ENCODE results near the gene RANBP10.

RANBP10 gene

DNA sequence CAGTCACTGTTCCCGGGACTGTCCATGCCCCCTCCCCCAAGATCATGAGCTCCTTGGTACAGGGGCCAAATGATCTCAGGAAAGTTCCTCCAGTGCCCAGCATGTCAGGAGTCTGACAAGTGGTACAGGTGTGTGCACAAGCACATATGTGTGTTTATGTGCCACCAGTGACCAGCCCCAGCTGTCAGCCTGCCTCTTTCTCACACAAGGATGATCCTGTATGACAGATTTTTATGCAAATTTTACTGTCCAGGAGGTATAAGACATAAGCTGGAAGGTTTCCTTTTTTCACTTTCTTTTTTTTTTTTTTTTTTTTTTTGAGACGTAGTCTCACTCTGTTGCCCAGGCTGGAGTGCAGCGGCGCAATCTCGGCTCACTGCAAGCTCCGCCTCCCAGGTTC is 55.9 kb downstream of the RANBP10 start:
- no peak overlapping the region for H3K27ac ChIP-seq (ENCODE audit: low read length)
- no peak overlapping the region for H3K4me3 ChIP-seq (ENCODE audit: low read depth in 1 of 2, low read length in 2 of 2)
- no peaks in the 10 kb centered on the region for H3K27me3 ChIP-seq (ENCODE audit: insufficient read depth, low read length, poor library complexity)
- no peak overlapping the region for H3K9ac ChIP-seq (ENCODE audit: low read depth, low read length)
- TF ChIP-seq, protein P1, sequence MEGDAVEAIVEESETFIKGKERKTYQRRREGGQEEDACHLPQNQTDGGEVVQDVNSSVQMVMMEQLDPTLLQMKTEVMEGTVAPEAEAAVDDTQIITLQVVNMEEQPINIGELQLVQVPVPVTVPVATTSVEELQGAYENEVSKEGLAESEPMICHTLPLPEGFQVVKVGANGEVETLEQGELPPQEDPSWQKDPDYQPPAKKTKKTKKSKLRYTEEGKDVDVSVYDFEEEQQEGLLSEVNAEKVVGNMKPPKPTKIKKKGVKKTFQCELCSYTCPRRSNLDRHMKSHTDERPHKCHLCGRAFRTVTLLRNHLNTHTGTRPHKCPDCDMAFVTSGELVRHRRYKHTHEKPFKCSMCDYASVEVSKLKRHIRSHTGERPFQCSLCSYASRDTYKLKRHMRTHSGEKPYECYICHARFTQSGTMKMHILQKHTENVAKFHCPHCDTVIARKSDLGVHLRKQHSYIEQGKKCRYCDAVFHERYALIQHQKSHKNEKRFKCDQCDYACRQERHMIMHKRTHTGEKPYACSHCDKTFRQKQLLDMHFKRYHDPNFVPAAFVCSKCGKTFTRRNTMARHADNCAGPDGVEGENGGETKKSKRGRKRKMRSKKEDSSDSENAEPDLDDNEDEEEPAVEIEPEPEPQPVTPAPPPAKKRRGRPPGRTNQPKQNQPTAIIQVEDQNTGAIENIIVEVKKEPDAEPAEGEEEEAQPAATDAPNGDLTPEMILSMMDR (IDR thresholded peaks at IDR 0.05; ENCODE audit: borderline replicate concordance, extremely low read depth, low read length, poor library complexity, severe bottlenecking), result no peak
- no peak for TF ChIP-seq EZH2 (IDR thresholded peaks at IDR 0.05; ENCODE audit: borderline replicate concordance, low read depth, low read length, severe bottlenecking)
- H4K20me1 ChIP-seq (ENCODE audit: insufficient read depth, low read length), result peaks cover 4% of the 10 kb centered on the region; the same call in 1 of the 2 replicates
- H3K36me3 ChIP-seq (ENCODE audit: insufficient read depth, low read length), result peaks cover 2% of the 10 kb centered on the region; the same call in 1 of the 2 replicates
- H3K9me3 ChIP-seq (ENCODE audit: insufficient read depth, low read length, severe bottlenecking), result no peaks in the 10 kb centered on the region
- H3K4me1 ChIP-seq (ENCODE audit: insufficient read depth, low read length), result no peaks in the 10 kb centered on the region
- H3K79me2 ChIP-seq (ENCODE audit: insufficient read depth, low read length), result no peaks in the 10 kb centered on the region
- DNase-seq, result no peak
- H2AFZ ChIP-seq (ENCODE audit: low read depth, low read length), result no peak overlapping the region
- H3K4me2 ChIP-seq (ENCODE audit: insufficient read depth, low read length), result no peak overlapping the region
- ATAC-seq (ENCODE audit: insufficient read depth, low read depth), result no peak

DNA sequence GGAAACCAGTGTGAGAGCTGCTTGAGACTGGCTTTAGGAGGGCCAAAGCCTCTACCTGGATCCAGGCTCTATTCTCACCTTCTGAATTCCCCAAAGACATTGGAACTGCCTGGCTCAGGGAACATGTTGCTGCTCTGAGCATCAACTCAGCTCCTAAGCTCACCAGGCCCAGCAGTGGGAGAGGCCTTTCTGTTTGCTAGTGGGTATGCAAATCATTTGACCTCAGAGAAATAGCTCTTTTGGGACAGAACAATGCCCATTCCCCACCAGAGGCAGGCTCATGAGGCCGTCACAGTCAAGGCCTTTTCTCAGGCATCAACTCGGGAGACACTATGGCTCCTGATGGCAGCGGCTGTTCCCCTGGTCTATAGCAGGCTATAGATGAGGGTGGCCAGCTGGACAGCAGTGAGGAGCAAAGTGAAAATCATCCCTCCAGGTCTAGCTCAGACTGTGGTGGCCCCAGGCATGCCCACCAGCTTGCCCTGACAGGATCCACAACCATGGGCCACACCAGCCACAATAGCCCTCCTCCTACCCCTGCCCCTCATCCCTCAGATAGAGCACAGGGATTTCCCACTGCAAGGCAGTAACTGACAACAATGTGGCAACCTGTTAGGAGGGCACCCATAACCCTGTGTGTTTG is 56.8 kb downstream of the RANBP10 start:
- H3K36me3 ChIP-seq (ENCODE audit: insufficient read depth, low read length), result peaks cover under 1% of the 10 kb centered on the region; the same call in 1 of the 2 replicates
- DNase-seq, result no peak
- peaks cover 4% of the 10 kb centered on the region; the same call in 1 of the 2 replicates for H4K20me1 ChIP-seq (ENCODE audit: insufficient read depth, low read length)
- no peaks in the 10 kb centered on the region for H3K79me2 ChIP-seq (ENCODE audit: insufficient read depth, low read length)
- no peaks in the 10 kb centered on the region for H3K4me1 ChIP-seq (ENCODE audit: insufficient read depth, low read length)
- H3K4me3 ChIP-seq (ENCODE audit: low read depth in 1 of 2, low read length in 2 of 2), result no peak overlapping the region
- no peak overlapping the region for H3K4me2 ChIP-seq (ENCODE audit: insufficient read depth, low read length)
- no peak overlapping the region for H2AFZ ChIP-seq (ENCODE audit: low read depth, low read length)
- H3K9me3 ChIP-seq (ENCODE audit: insufficient read depth, low read length, severe bottlenecking), result no peaks in the 10 kb centered on the region
- H3K9ac ChIP-seq (ENCODE audit: low read depth, low read length), result no peak overlapping the region
- ATAC-seq (ENCODE audit: insufficient read depth, low read depth), result no peak
- no peak overlapping the region for H3K27ac ChIP-seq (ENCODE audit: low read length)
- H3K27me3 ChIP-seq (ENCODE audit: insufficient read depth, low read length, poor library complexity), result no peaks in the 10 kb centered on the region
- TF ChIP-seq, protein P1 (IDR thresholded peaks at IDR 0.05; ENCODE audit: borderline replicate concordance, extremely low read depth, low read length, poor library complexity, severe bottlenecking), result no peak
- TF ChIP-seq EZH2 (IDR thresholded peaks at IDR 0.05; ENCODE audit: borderline replicate concordance, low read depth, low read length, severe bottlenecking), result no peak

DNA sequence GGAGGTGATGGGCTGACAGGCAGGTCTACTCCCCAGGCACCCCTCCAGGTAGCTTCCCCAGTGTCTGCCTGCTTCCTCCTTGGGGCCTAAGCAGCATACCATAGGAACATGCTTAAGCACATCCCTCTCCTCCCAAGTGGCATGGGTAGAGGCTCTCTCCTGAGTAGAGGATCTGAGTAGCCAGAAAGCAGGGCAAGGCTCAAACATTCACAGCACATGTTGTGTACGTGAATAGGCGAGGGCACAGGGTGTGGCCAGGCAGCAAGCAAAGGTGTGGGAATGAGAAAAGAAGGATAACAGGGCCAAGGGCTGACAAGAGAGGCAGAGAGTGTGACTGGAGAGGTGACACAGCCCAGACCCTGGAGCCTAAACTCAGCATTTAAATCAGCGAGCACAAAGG is 57.5 kb downstream of the RANBP10 start:
- Histone ChIP-seq H3K9ac (ENCODE audit: low read depth, low read length) (no peak overlapping the region), H2AFZ (ENCODE audit: low read depth, low read length) (no peak overlapping the region), H3K4me2 (ENCODE audit: insufficient read depth, low read length) (no peak overlapping the region), H3K36me3 (ENCODE audit: insufficient read depth, low read length) (peaks cover 7% of the 10 kb centered on the region), H3K27me3 (ENCODE audit: insufficient read depth, low read length, poor library complexity) (no peaks in the 10 kb centered on the region), H3K27ac (ENCODE audit: low read length) (no peak overlapping the region), H3K79me2 (ENCODE audit: insufficient read depth, low read length) (no peaks in the 10 kb centered on the region), H4K20me1 (ENCODE audit: insufficient read depth, low read length) (peaks cover 4% of the 10 kb centered on the region; the same call in 1 of the 2 replicates), H3K4me3 (ENCODE audit: low read depth in 1 of 2, low read length in 2 of 2) (no peak overlapping the region), H3K9me3 (ENCODE audit: insufficient read depth, low read length, severe bottlenecking) (no peaks in the 10 kb centered on the region), H3K4me1 (ENCODE audit: insufficient read depth, low read length) (no peaks in the 10 kb centered on the region)
- ATAC-seq (ENCODE audit: insufficient read depth, low read depth) (no peak), DNase-seq (no peak)
- no peak for TF ChIP-seq EZH2 (IDR thresholded peaks at IDR 0.05; ENCODE audit: borderline replicate concordance, low read depth, low read length, severe bottlenecking)
- TF ChIP-seq, protein P1 (IDR thresholded peaks at IDR 0.05; ENCODE audit: borderline replicate concordance, extremely low read depth, low read length, poor library complexity, severe bottlenecking), result no peak
